Superior temporal gyrus (tissue), 1 donor: ENCODE results near the gene ATP5F1B.

Source experiments
- DNase-seq: peaks from one replicate; pipeline ENCODE4 v3.0.0-alpha.2; 2016; ENCODE audit errors: extremely low spot score

ATP5F1B gene

DNA sequence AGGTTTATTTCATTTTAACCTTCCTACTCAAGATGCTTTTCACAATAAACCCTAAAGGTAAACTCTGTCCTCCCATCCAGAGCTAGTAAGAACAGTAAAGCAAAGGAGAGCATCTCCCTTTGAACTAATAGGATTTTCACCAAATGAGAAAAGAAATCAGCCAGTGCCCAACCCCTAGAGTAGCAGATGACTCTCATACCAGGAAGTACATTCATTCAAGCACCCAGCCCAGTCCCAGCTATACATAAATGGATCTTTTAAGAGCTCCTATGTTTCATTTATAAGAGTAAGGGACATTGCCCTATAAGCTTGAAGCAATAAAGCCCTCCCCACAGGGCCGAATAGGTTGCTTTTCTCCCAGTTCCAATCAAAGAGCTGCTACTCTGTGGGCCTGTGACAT lies 23.2 kb downstream of the ATP5F1B start:
- no peak for DNase-seq

DNA sequence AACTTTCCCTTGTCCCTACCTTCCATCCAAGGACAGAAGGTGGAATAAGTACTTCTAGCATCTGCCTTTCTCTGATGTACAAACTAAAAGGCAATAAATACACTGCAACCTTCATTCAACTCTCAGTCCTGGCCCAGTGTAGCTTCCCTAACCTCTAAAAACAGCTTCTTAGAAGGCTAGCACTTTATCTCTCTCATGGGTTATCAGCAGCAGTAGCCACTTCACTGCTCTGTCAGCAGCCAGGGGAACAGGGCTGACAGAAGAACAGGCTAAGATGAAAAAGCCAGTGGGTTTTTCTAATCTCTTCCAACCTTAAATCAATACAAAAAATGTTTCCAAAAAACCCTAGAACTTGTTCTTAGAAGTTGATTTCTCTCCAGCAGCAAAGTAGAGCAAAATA lies 28.9 kb downstream of the ATP5F1B start:
- DNase-seq, result no peak

DNA sequence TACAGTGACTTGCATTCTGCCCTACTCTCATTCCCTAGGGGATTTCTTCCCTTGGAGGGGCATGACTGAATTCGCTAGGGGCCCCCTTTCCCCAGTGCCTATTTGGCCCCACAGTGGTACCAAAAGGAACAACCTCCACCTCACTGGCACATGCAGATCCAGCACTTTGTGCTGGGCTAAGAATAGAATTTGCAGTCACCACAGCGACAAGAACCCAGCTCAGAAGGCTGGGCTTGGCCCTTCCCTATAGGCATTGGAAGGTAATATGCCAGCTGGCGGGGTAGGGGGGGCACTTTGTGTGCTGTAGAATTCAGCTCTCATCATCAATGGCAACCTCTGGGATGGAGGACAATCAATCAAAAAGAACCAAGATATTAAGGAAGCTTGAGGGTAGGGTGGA lies 29.5 kb downstream of the ATP5F1B start:
- no peak for DNase-seq

DNA sequence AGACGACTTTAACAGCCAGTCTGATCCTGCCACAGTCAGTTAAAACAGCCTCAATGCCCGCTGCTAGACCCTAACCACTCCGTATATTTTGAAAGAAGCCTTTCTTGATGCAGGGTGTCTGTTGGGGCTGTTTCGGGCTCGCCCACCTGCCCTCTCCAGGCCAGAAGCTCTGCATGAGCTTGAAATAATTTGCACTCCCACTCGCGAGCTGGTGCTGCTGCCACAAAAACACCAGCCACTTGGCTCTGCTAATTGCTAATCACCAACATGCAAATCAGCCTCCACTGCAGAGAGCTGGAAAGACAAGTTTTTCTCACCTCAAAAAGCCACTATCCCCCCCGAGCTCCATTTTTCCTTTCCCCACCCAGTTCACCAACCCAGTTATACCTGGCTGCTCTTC lies 31.2 kb downstream of the ATP5F1B start:
- peak; percentile 27 for DNase-seq

DNA sequence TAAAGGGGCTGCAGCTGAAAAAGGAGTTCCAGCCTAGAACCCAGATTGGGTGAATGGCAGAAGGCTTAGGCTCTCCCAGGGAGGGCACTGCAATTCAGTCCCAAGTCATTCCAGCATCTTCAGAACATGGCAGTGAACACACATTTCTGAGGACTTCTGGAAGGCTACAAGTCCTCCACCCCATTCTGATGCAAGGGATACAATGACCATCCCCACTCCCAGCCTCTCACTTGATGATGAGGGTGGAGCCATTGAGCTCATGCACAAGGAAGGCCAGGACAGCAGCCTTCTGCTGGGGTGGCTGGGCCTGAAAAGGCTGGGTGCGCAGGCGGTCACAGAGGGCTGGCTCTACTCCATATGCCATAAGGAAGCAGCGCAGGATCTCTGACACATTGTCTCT lies 41.4 kb downstream of the ATP5F1B start:
- DNase-seq, result no peak

DNA sequence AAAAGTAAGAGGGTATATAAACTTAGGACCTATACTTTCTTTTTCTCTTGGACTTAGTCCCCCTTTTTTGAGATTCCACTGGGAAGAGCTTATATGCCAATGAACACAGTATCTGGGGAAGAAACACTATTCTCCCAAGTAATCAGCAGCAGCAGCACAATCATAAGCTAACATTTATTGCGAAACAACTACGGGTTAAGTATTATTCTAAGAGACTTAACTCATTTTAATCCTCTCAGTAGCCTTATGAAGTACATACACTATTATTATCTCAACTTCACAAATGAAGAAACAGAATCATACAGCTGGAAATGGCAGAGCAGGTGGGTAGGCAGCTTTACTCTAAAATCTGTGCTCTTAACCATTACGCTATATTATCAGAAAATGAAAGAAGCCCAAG lies 43.5 kb downstream of the ATP5F1B start:
- DNase-seq, result no peak

DNA sequence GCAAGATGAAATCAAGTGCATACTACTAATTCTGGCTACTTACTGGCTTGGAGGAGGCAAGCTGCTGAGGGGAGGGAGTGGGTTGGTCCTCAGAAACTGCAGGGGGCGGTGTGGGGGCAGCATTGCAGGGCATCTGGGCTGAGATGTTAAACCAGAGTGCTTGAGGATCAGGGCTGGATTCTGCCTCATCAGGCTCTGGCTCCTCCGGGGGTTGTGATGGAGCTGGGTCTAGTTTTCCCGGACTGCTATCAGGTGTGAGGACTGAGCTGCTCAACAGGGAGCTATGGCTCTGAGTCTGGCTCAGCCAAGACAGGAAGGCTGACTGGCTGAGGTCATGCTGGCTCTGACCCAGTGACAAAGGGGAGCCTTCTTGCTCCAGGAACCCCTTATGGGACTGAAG lies 44.3 kb downstream of the ATP5F1B start:
- DNase-seq, result no peak

DNA sequence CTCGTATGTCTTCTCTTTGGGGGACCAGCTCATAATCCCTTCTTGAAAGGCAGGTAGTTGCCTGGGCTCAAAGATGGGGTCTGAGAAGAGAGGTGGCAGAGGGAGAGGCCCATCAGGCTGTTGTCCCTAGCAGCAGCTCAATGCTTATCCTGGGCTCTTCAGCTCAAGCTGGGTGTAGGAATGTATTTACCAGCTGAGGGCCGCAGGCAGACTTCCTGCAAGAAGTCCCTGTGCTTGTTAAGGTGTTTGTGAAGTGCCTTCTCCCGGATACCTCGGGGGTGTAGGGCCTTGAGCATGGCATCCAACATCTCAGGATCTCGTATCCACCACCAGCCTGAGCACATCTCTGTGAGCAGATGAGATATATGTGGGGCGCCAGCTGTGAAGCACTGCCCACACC lies 45.0 kb downstream of the ATP5F1B start:
- DNase-seq, result no peak

DNA sequence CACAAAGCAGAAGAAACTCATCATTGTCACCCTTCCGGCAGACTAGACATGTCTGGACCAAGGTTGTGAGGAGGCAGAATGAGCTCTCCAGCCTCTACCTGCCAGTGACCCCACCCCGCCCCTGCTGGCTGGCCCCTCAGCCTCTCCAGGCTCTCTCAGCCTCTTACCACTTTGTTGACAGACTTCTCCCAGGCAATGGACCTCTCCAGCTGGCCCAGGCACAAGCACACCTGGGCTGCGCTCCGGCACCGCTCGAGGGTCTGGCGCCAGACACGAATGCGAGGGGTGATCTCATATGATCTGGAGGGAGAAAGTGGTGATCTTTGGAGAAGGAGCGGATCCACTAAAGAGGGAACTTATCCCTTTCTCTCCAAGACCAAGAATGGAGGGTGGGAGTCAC lies 46.0 kb downstream of the ATP5F1B start:
- DNase-seq, result no peak

DNA sequence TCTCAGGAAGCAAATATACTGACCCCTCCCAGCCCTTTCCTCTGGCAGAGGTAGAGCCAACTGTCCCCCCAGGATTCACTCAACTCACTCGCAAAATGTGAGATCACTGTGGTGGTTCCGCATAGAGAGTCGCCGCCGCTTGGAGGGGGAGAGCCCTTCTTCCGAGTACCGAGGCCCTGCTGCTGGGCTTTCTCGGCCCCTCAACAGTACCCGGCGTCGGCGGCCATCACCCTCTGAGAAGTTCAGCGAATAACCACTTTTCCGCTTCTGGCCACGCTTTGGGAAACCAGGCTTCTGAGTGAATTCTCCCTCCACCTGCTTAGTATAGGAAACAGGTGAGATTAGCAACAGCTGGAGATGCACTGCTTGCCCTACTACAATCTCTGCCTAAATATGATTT lies 46.7 kb downstream of the ATP5F1B start:
- no peak for DNase-seq

DNA sequence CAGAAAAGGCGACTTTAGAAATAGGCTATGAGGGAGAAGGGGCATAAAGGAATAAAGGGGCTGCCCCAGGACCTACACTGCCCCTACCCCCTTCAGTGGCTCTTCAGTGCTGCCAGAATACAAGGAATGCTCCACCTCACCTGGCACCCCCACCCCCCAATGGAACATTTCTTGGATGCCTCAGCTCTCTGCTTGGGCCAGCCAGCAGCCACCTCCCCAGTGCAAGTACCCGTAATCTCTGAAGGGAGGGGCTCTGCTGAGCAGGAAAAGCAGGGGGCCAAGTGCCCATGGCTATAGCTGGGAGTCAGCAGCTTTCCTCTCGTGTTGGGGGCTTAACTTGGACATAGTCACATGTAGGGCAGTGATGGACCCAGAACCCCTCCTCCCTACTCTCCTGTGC lies 49.0 kb downstream of the ATP5F1B start:
- DNase-seq, result no peak

DNA sequence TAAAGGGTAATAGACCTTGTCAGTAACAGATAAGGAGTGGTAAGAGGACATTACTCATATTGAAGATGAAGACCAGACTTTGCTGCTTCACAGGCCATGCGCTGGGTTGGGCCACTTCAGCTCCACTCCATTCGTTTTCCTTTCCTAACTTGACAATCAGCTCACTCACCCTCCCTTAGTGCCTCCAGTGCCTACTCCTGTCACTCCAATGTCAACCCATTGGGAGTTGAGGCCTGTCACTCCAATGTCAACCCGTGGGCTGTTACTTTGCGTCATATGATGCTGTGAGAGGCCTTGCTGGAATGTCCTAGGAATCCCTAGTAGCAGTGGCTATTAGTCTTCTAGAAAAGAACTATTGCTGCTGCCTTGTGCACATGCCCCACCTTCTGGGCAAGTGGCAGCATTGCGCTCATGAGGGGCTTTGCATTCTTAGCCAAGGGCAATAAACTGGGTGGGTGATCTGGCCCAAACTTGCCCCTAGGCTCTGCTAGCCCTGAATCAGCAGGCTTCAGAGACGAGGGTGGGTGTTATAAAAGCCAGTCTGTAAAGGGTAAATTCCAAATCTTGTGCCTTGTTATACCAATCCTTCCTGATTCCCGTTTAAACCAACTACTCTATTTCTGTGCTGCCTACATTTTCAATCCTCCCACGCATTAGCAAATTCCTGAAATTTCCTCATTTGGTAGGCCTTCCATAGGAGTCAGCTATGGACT lies 51.7 kb downstream of the ATP5F1B start:
- DNase-seq, result peak; percentile 72

DNA sequence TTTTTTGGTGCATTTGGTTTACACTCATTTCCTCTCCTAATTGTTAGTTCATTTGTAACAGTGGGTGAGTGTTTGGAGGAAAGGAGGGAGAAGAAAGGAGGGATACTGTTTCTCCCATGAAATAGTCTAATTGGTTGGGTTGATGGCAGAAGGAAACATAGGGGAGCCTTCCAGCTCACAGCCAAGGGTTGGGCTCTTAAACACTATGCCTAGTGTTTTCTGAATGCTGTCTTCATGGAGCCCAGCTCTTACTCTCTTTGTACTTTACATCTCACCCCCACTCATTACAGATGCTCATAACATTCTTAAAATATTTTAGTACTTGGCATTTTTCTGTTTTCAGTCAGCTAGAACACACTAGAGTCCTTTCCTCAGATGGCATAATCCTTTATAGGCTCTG lies 53.8 kb downstream of the ATP5F1B start:
- DNase-seq, result peak; percentile 28

DNA sequence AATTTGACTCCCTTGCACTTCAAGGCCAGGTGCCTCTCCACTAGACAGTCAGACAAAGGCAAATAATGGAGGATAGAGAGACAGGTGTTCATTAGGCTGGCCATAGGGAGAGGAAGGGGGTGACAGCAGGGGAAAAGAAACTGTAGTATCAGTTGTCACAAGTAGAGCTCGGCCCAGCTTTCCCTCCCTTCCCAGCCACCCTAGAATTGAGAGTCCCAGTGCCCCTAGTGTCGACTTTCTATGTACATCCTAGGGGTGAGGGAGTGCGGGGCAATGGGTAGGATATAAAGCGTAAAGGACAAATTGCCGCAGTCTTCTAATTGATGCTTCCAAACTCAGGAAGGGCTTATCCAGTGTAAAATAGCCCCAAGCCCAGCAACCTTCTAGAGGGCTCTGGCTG lies 54.7 kb downstream of the ATP5F1B start:
- no peak for DNase-seq

DNA sequence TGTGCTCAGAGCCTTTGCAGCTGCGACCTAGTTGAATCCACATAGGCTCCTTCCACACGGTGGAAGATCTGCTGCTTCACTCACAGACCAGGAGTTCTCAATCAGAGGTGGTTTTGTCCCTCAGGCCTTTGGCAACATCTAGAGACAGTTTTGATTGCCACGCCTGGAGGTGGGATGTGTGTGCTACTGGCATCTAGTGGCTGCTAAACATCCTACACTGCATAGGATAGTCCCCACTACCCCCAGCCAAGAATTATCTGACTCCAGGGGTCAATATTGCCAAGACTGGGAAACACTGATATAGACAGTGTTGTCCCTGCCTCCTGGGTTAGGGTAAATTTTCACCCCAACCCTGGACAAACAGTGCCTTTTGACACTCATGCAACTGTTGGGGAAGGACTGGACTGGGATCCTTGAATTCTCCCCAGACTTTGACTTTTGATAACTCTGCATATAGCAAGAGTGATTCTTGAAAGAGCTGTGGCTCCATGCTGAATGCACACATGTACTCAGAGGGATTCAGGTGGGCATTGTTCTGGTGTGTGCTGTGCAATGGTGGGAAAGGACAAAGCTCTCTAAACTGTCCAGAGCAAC lies 55.5 kb downstream of the ATP5F1B start:
- no peak for DNase-seq

DNA sequence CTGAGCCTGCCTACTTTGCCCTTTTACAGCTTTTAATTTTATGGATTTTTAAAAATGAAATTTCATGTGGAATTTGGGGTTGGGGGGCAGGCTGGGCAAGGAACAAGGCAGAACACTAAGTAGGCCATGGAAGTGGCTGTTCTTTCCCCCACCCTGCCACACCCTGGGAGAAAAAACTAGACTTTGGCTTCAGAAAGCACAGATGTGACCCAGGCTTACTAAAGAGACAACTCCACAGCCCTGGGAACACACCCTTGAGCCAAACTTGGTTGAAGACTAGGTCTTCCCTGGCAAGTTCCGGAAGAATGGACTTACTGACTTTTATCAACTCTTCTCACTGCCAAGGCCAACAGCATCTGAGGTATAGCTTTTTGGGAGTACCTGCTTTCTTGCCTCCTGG lies 56.0 kb downstream of the ATP5F1B start:
- DNase-seq, result no peak
